DND-41 (cell line): ENCODE data around the gene CITED2.

Source experiments
- EZH2 ChIP-seq: IDR thresholded peaks from 3 replicates; pipeline ENCODE4 v1.6.1; 2012; ENCODE audit warnings: borderline replicate concordance, low read depth, mild to moderate bottlenecking, moderate library complexity, low read length, inconsistent platforms; ENCODE audit not compliant: severe bottlenecking
- TF ChIP-seq, protein P1 (sequence below): IDR thresholded peaks from 2 replicates; pipeline ENCODE4 v1.5.1; 2012; ENCODE audit warnings: borderline replicate concordance, low read length, moderate library complexity, mild to moderate bottlenecking; ENCODE audit not compliant: poor library complexity, severe bottlenecking; ENCODE audit errors: extremely low read depth

DNA sequence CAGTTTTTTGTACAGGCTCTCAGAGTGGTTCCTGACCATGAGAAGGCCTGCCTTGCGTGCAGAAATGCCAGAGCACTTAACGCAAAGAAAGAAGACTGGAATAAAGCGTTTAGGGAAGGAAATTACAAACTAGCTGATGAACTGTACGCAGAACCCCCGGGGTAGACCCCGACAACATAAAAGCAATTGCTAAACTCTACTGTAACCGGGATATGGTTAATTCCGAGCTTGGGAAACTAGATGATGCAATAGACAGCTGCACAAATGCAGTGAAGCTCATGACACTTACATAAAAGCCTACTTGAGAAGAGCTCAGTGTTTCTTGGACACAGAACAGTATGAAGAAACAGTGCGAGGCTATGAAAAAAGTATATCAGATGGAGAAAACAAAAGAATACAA is 35.7 kb downstream of the CITED2 start:
- TF ChIP-seq, protein P1, sequence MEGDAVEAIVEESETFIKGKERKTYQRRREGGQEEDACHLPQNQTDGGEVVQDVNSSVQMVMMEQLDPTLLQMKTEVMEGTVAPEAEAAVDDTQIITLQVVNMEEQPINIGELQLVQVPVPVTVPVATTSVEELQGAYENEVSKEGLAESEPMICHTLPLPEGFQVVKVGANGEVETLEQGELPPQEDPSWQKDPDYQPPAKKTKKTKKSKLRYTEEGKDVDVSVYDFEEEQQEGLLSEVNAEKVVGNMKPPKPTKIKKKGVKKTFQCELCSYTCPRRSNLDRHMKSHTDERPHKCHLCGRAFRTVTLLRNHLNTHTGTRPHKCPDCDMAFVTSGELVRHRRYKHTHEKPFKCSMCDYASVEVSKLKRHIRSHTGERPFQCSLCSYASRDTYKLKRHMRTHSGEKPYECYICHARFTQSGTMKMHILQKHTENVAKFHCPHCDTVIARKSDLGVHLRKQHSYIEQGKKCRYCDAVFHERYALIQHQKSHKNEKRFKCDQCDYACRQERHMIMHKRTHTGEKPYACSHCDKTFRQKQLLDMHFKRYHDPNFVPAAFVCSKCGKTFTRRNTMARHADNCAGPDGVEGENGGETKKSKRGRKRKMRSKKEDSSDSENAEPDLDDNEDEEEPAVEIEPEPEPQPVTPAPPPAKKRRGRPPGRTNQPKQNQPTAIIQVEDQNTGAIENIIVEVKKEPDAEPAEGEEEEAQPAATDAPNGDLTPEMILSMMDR: no peak
- TF ChIP-seq EZH2: no peak
